ENCODE results near the gene AZU1. TPM values are rescaled to one million over a fixed set of nuclear protein-coding genes. Genes with fewer than 3 reads are reported as not detected.

AZU1 gene
- total RNA-seq, 1 experiment from 2014 or later, result 1.6 TPM

DNA sequence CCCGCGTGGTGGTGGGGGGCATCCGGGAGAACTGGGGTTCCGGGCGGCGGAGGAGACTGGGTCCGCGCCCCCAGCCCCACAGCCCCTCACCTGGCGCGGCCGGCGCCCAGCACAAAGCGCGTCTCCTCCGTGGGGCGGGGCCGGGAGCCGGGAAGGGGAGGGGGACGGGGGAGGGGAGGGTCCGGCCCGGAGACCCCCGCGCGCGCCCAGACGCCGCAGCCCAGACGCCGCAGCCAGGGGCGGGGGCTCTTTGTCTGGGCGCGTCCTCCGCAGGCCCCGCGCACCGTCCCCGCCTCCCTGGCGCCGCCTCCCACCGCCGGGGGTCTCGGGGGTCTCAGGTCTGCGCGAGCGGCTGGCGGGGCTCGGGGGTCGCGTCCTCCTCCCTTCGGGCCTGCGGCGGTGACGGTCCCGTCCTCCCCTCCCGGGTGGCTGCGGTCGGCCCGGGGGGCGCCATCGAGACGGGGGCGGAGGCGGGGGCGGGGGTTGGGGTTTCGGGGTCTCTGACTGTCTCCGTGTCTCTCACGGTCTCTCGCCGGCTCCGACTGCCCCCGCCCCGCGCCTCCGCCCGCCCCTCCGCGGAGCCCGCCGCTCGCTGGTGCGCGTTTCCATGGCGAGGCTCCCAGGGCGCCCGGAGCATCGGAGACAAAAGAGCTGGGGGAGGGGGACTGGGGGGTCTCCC, 5.7 kb upstream of the AZU1 start, which contains the start of gene PLPPR3:
Gene PLPPR3, minus strand, starts transcription at position 131 of the 679 bp plus-strand sequence. CDS start 396 bp downstream, outside the sequence.
- H3K4me2 ChIP-seq (ENCODE audit: insufficient read depth, insufficient read length, low read length), result peak within 1 kb of the TSS; percentile 53
- H3K4ac ChIP-seq (ENCODE audit: low read depth, low read length), result no peak within 1 kb of the TSS; the same call in 1 of the 2 replicates
- peak within 1 kb of the TSS; percentile 67 to 81 for H3K4me3 Mint-ChIP-seq
- peaks cover 2 to 12% (median 11%) of the 10 kb centered on the region in 3 experiments; a peak in 6 of 7 replicates for H3K36me3 Mint-ChIP-seq (ENCODE audit: insufficient read depth in 1 of 3, low read depth in 3 of 3)
- no peak within 1 kb of the TSS for H3K27ac Mint-ChIP-seq
- H3K27ac ChIP-seq (ENCODE audit: insufficient read length, low read depth, low read length), result no peak within 1 kb of the TSS
- peak within 1 kb of the TSS; percentile 83 for H3K18ac ChIP-seq (ENCODE audit: insufficient read length, low read depth, low read length)
- H2BK120ac ChIP-seq (ENCODE audit: low read depth, low read length, poor library complexity, severe bottlenecking), result no peak within 1 kb of the TSS
- WGBS (ENCODE audit: extremely low coverage, insufficient read length, low lambda C conversion rate), result no CpG with 5 or more reads among the region's 86 CpGs
- no peak within 1 kb of the TSS for H4K91ac ChIP-seq (ENCODE audit: insufficient read length, low read depth, low read length)
- H3K27me3 Mint-ChIP-seq (ENCODE audit: low read depth), result peaks cover 5% of the 10 kb centered on the region
- no peak within 1 kb of the TSS for H2AFZ ChIP-seq (ENCODE audit: low read length)
- H2AK5ac ChIP-seq (ENCODE audit: insufficient read length, low read length), result no peak within 1 kb of the TSS
- H2BK15ac ChIP-seq (ENCODE audit: low read depth, low read length), result no peak within 1 kb of the TSS
- no peak within 1 kb of the TSS for H2BK20ac ChIP-seq (ENCODE audit: low read depth, low read length, poor library complexity, severe bottlenecking)
- H3K9ac ChIP-seq (ENCODE audit: extremely low read depth, insufficient read length, low read length), result no peak within 1 kb of the TSS
- H3K79me2 ChIP-seq (ENCODE audit: insufficient read depth, low read length), result no peaks in the 10 kb centered on the region
- H4K5ac ChIP-seq (ENCODE audit: insufficient read length, low read depth, low read length), result no peak within 1 kb of the TSS
- no peaks in the 10 kb centered on the region for H3K9me3 ChIP-seq (ENCODE audit: control insufficient read depth, low read depth, low read length)
- H3K14ac ChIP-seq (ENCODE audit: insufficient read depth, low read length), result peak within 1 kb of the TSS; percentile 77
- TF ChIP-seq, protein P1, sequence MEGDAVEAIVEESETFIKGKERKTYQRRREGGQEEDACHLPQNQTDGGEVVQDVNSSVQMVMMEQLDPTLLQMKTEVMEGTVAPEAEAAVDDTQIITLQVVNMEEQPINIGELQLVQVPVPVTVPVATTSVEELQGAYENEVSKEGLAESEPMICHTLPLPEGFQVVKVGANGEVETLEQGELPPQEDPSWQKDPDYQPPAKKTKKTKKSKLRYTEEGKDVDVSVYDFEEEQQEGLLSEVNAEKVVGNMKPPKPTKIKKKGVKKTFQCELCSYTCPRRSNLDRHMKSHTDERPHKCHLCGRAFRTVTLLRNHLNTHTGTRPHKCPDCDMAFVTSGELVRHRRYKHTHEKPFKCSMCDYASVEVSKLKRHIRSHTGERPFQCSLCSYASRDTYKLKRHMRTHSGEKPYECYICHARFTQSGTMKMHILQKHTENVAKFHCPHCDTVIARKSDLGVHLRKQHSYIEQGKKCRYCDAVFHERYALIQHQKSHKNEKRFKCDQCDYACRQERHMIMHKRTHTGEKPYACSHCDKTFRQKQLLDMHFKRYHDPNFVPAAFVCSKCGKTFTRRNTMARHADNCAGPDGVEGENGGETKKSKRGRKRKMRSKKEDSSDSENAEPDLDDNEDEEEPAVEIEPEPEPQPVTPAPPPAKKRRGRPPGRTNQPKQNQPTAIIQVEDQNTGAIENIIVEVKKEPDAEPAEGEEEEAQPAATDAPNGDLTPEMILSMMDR (conservative IDR thresholded peaks at IDR 0.05), result no peak
- no peaks in the 10 kb centered on the region for H3K9me3 Mint-ChIP-seq
- H2BK5ac ChIP-seq (ENCODE audit: insufficient read length, low read length), result no peak within 1 kb of the TSS
- H3K79me1 ChIP-seq (ENCODE audit: insufficient read depth, low read depth, low read length, poor library complexity, severe bottlenecking), result no peaks in the 10 kb centered on the region
- H3K23ac ChIP-seq (ENCODE audit: insufficient read length, low read depth, low read length), result no peak within 1 kb of the TSS
- no peaks in the 10 kb centered on the region for H3K27me3 ChIP-seq (ENCODE audit: insufficient read depth, low read length)
- H3K4me1 ChIP-seq (ENCODE audit: insufficient read depth, low read length), result no peaks in the 10 kb centered on the region; the same call in 1 of the 2 replicates
- H2BK12ac ChIP-seq (ENCODE audit: insufficient read length, low read depth, low read length), result no peak within 1 kb of the TSS
- H3K4me1 Mint-ChIP-seq, result peaks cover 7 to 11% of the 10 kb centered on the region in 2 experiments
- no peak within 1 kb of the TSS for H4K8ac ChIP-seq (replicated peaks; ENCODE audit: insufficient read length, low read depth, low read length)
- DNase-seq, result peak; percentile 71
- H3T11ph ChIP-seq (ENCODE audit: low read length), result no peak within 1 kb of the TSS
- H4K20me1 ChIP-seq (ENCODE audit: control insufficient read depth, insufficient read depth, insufficient read length), result no peaks in the 10 kb centered on the region
- H3K23me2 ChIP-seq (ENCODE audit: insufficient read length, low read depth, low read length, poor library complexity, severe bottlenecking), result no peaks in the 10 kb centered on the region
- H3K56ac ChIP-seq (ENCODE audit: insufficient read length, low read depth, low read length), result no peak within 1 kb of the TSS
